Gastrocnemius medialis (tissue), 4 donors: ENCODE data around the gene CEACAM1. TPM values are rescaled to one million over a fixed set of nuclear protein-coding genes. Genes with fewer than 3 reads are reported as not detected.

Experiments
- ATAC-seq, 2 donors: fragments of 150-250 bp; one replicate each; pipeline ENCODE4 v1.9.1; 2016
- DNase-seq, 2 donors: peaks; one replicate each; pipeline ENCODE4 v3.0.0-alpha.2; 2019
- H3K27ac ChIP-seq, 4 donors: fragments of 200-600 bp; sonication (generic); 1 replicate in 1 of 4; 2 replicates in 3 of 4; pipeline ENCODE4 v1.5.1; 2016 to 2018; ENCODE audit warnings: mild to moderate bottlenecking in 2 of 4, moderate library complexity in 1 of 4
- H3K27me3 ChIP-seq, 3 donors: fragments of 200-600 bp; sonication (generic) in 2 of 3; 1 replicate in 1 of 3; 2 replicates in 2 of 3; pipeline versions ENCODE4 v1.5.1 to v1.6.0; 2016 to 2019; ENCODE audit warnings: mild to moderate bottlenecking in 1 of 3, moderate library complexity in 1 of 3
- H3K36me3 ChIP-seq, 2 donors: fragments of 200-600 bp; sonication (generic) in 1 of 2; one replicate each; pipeline ENCODE4 v1.5.1; 2017 to 2018
- H3K4me1 ChIP-seq, 2 donors: fragments of 200-600 bp; sonication (generic) in 1 of 2; one replicate each; pipeline ENCODE4 v1.5.1; 2016 to 2017; ENCODE audit warnings: mild to moderate bottlenecking in 2 of 2
- H3K4me3 ChIP-seq, 4 donors: fragments of 200-600 bp; sonication (generic) in 3 of 4; 1 replicate in 1 of 4; 2 replicates in 3 of 4; pipeline ENCODE4 v1.5.1; 2016 to 2019; ENCODE audit warnings: mild to moderate bottlenecking in 2 of 4
- H3K9me3 ChIP-seq, 3 donors: fragments of 200-600 bp; sonication (generic) in 2 of 3; 1 replicate in 1 of 3; 2 replicates in 2 of 3; pipeline ENCODE4 v1.5.1; 2016 to 2019
- POLR2A ChIP-seq, 2 donors: fragments of 450-650 bp; IDR thresholded peaks; one replicate each; pipeline ENCODE4 v1.6.1; 2017; ENCODE audit warnings: antibody characterized with exemption in 2 of 2, mild to moderate bottlenecking in 2 of 2, moderate library complexity in 2 of 2
- in situ Hi-C, 4 donors: fragments of 200-750 bp; cut with MboI; loops; one replicate each; pipeline versions ENCODE4 v1.15.0 to v1.8.0; 2017; ENCODE audit warnings: low sequenced_read_pairs in 4 of 4
- intact Hi-C: fragments of 100-400 bp; cut with DNase I; formaldehyde crosslinking; loops from one replicate; pipeline ENCODE4 v1.15.1; 2023; ENCODE audit warnings: low total_unique reads
- total RNA-seq, 4 donors: library from RNA; depleted of rRNA; stranded (reverse); fragments of >200 nt; gene quantifications; one replicate each; pipeline versions ENCODE4 v1.1.0 to v1.2.3, GENCODE V29; 2016
- TF ChIP-seq, protein P1 (sequence below), 5 experiments: fragments of 450-650 bp in 3 of 5; fragments of 200-600 bp in 2 of 5; sonication (generic) in 2 of 5; IDR thresholded peaks in 4 of 5; conservative IDR thresholded peaks in 1 of 5; 1 replicate in 4 of 5; 2 replicates in 1 of 5; pipeline ENCODE4 v1.5.1; 2016 to 2019; ENCODE audit warnings: antibody characterized with exemption in 5 of 5, mild to moderate bottlenecking in 3 of 5, moderate library complexity in 3 of 5

CEACAM1 gene
- total RNA-seq, 4 donors from 2014 or later, result 0.36 to 2.0 (median 0.53) TPM

- Histone ChIP-seq H3K4me1 (no peaks in the 10 kb centered on the region), H3K27me3 (no peaks in the 10 kb centered on the region), H3K4me3 (no peak overlapping the region), H3K36me3 (no peaks in the 10 kb centered on the region), H3K9me3 (no peaks in the 10 kb centered on the region), H3K27ac (no peak overlapping the region)
- no peak for ATAC-seq
- DNase-seq, result no peak
- in situ Hi-C loops, result no loop called here
- TF ChIP-seq, protein P1, sequence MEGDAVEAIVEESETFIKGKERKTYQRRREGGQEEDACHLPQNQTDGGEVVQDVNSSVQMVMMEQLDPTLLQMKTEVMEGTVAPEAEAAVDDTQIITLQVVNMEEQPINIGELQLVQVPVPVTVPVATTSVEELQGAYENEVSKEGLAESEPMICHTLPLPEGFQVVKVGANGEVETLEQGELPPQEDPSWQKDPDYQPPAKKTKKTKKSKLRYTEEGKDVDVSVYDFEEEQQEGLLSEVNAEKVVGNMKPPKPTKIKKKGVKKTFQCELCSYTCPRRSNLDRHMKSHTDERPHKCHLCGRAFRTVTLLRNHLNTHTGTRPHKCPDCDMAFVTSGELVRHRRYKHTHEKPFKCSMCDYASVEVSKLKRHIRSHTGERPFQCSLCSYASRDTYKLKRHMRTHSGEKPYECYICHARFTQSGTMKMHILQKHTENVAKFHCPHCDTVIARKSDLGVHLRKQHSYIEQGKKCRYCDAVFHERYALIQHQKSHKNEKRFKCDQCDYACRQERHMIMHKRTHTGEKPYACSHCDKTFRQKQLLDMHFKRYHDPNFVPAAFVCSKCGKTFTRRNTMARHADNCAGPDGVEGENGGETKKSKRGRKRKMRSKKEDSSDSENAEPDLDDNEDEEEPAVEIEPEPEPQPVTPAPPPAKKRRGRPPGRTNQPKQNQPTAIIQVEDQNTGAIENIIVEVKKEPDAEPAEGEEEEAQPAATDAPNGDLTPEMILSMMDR (IDR thresholded peaks at IDR 0.05 in 4 of 5, conservative IDR thresholded peaks at IDR 0.05 in 1 of 5), result no peak
- no peak for TF ChIP-seq POLR2A (IDR thresholded peaks at IDR 0.05)
- intact Hi-C loops, result no loop called here
These were observed 18.7 kb upstream of the CEACAM1 start for GRCh38 chr19:42546831-42547500.

GRCh38 chr19:42544146-42544545 is 15.9 kb upstream of the CEACAM1 start:
- TF ChIP-seq POLR2A (IDR thresholded peaks at IDR 0.05), result no peak
- TF ChIP-seq, protein P1 (IDR thresholded peaks at IDR 0.05 in 4 of 5, conservative IDR thresholded peaks at IDR 0.05 in 1 of 5), result no peak
- H3K27me3 ChIP-seq, result no peaks in the 10 kb centered on the region
- no peak for ATAC-seq

DNA sequence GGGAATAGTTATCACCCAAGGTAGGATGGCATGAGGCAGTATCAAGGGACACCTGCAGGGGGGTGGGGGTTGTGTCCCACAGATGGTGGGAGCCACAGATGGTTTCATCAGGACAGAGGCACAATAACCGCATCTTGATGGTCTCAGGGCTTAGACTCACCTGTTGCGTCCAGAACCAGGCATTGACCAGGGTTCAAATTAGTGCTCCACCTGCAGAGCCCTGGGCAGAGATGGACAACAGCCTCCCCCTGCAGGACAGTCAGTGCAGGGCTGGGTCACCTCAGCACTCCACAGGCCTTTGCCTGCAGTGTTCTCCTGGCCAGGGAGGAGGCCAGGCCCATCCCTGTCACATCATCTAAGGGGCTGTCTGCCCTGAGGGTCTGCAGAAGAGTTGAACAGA is 14.5 kb upstream of the CEACAM1 start:
- intact Hi-C loops, result no loop called here
- no peaks in the 10 kb centered on the region for H3K9me3 ChIP-seq
- no peak overlapping the region for H3K4me3 ChIP-seq
- no peak overlapping the region for H3K27ac ChIP-seq
- TF ChIP-seq POLR2A (IDR thresholded peaks at IDR 0.05), result no peak
- TF ChIP-seq, protein P1 (IDR thresholded peaks at IDR 0.05 in 4 of 5, conservative IDR thresholded peaks at IDR 0.05 in 1 of 5), result no peak
- DNase-seq (no peak), ATAC-seq (no peak)
- H3K27me3 ChIP-seq, result no peaks in the 10 kb centered on the region
- no peaks in the 10 kb centered on the region for H3K36me3 ChIP-seq
- H3K4me1 ChIP-seq, result no peaks in the 10 kb centered on the region
- in situ Hi-C loops, result no loop called here

More at GRCh38 chr19:42544146-42544545, 15.9 kb upstream of the CEACAM1 start:
- in situ Hi-C loops (no loop called here), intact Hi-C loops (no loop called here)
- H3K36me3 ChIP-seq, result no peaks in the 10 kb centered on the region
- no peaks in the 10 kb centered on the region for H3K4me1 ChIP-seq
- no peaks in the 10 kb centered on the region for H3K9me3 ChIP-seq
- no peak overlapping the region for H3K4me3 ChIP-seq
- no peak for DNase-seq
- no peak overlapping the region for H3K27ac ChIP-seq

DNA sequence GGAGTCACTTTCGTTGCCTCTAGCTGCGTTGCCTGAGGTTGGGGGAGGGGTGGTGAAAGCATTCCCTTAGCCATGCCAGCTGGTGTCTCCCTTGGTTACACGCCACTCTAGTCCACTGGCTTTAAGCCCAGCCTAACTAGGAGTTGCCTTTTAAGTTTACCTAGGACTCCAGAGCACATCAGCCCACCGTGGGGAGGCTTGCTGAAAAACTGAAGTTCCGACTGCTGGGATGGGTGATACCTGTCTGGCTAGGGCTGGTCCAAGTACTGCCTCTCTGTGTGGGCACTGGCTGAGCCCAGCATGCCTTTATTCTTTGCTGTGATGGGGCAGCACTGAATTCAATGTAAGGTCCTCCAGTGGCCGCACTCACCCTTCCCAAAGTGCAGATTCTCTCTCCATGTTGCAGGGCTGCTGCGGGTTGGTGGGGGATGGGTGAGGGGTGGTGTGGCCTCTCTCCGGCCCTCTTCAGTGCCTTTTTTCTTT is 11.8 kb upstream of the CEACAM1 start:
- Histone ChIP-seq H3K4me3 (no peak overlapping the region), H3K27me3 (no peaks in the 10 kb centered on the region), H3K36me3 (no peaks in the 10 kb centered on the region), H3K4me1 (no peaks in the 10 kb centered on the region), H3K9me3 (no peaks in the 10 kb centered on the region), H3K27ac (no peak overlapping the region)
- TF ChIP-seq, protein P1 (IDR thresholded peaks at IDR 0.05 in 4 of 5, conservative IDR thresholded peaks at IDR 0.05 in 1 of 5), result no peak
- TF ChIP-seq POLR2A (IDR thresholded peaks at IDR 0.05), result no peak
- intact Hi-C loops (no loop called here), in situ Hi-C loops (no loop called here)
- no peak for ATAC-seq
- DNase-seq, result no peak
